ENCODE measurements around the gene CAMK2N2. TPM values are rescaled to one million over a fixed set of nuclear protein-coding genes. Genes with fewer than 3 reads are reported as not detected.

CAMK2N2 gene
- 1.3 and 1.4 TPM in 2 replicates for total RNA-seq
- long read RNA-seq: 0 reads

GRCh38 chr3:184261270-184261853, at the start of gene CAMK2N2:
Gene CAMK2N2, minus strand, starts transcription at chr3:184261553. Its CDS starts 268 bp downstream, at chr3:184261285.
- DNase-seq (ENCODE audit: low spot score, unreplicated experiment): peak; percentile 56
- peak within 1 kb of the TSS; percentile 87 for H3K27ac Mint-ChIP-seq
- peaks cover 13% of the 10 kb centered on the region for H3K4me1 Mint-ChIP-seq (ENCODE audit: low read depth)
- H3K4me3 Mint-ChIP-seq (ENCODE audit: low read depth): peak within 1 kb of the TSS; percentile 74
- peaks cover 8% of the 10 kb centered on the region for H3K36me3 Mint-ChIP-seq (ENCODE audit: insufficient read depth)
- no peaks in the 10 kb centered on the region for H3K9me3 Mint-ChIP-seq (ENCODE audit: low read depth)
- peaks cover 65% of the 10 kb centered on the region for H3K27me3 Mint-ChIP-seq
- no peak for TF ChIP-seq CTCF (IDR thresholded peaks at IDR 0.05; ENCODE audit: unreplicated experiment)

DNA sequence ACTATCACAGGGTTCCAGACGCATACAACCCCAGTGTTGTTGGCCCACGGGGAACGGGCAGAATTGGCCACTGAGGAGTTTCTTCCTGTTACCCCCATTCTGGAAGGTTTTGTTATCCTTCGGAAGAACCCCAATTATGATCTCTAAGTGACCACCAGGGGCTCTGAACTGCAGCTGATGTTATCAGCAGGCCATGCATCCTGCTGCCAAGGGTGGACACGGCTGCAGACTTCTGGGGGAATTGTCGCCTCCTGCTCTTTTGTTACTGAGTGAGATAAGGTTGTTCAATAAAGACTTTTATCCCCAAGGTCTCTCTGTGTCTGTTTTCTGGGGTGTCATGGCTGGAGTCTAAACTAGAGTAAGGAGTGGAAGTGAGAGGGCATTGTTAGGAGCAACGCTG, 47.4 kb upstream of the CAMK2N2 start:
- Mint-ChIP-seq H3K4me1 (ENCODE audit: low read depth) (no peaks in the 10 kb centered on the region), H3K4me3 (ENCODE audit: low read depth) (no peak overlapping the region), H3K9me3 (ENCODE audit: low read depth) (no peaks in the 10 kb centered on the region), H3K36me3 (ENCODE audit: insufficient read depth) (peaks cover 36% of the 10 kb centered on the region), H3K27me3 (no peaks in the 10 kb centered on the region), H3K27ac (no peak overlapping the region)
- DNase-seq (ENCODE audit: low spot score, unreplicated experiment): no peak
- no peak for TF ChIP-seq CTCF (IDR thresholded peaks at IDR 0.05; ENCODE audit: unreplicated experiment)

GRCh38 chr3:184307915-184308314, 46.6 kb upstream of the CAMK2N2 start:
- Mint-ChIP-seq H3K4me1 (ENCODE audit: low read depth) (no peaks in the 10 kb centered on the region), H3K27me3 (no peaks in the 10 kb centered on the region), H3K4me3 (ENCODE audit: low read depth) (no peak overlapping the region), H3K27ac (no peak overlapping the region), H3K9me3 (ENCODE audit: low read depth) (no peaks in the 10 kb centered on the region), H3K36me3 (ENCODE audit: insufficient read depth) (peaks cover 41% of the 10 kb centered on the region)
- TF ChIP-seq CTCF (IDR thresholded peaks at IDR 0.05; ENCODE audit: unreplicated experiment): no peak
- no peak for DNase-seq (ENCODE audit: low spot score, unreplicated experiment)

DNA sequence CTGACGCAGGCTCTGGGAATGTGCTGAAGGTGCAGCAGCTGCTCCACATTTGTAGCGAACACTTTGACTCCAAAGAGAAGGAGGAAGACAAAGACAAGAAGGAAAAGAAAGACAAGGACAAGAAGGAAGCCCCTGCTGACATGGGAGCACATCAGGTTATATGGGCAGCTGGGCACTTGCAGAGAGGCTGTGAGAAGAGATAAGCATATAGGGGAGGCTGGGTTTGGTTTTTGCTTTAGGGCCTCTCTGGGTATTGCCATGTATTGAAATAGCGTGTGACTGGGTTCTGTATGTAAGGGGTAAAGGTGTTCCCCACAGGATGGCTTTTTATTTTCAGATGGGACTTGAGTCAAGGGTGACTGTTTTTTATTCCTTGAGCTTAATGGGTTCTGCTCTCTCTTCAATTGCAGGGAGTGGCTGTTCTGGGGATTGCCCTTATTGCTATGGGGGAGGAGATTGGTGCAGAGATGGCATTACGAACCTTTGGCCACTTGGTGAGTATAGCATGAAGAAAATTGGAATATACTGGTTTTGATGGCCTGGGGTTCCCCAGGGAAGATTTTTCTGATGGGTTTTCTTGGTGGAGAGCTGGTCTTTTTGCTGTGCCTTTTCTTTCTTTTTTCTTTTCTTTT, 45.1 kb upstream of the CAMK2N2 start:
- H3K27me3 Mint-ChIP-seq: no peaks in the 10 kb centered on the region
- no peak overlapping the region for H3K27ac Mint-ChIP-seq
- TF ChIP-seq CTCF (IDR thresholded peaks at IDR 0.05; ENCODE audit: unreplicated experiment): no peak
- no peak for DNase-seq (ENCODE audit: low spot score, unreplicated experiment)
- no peaks in the 10 kb centered on the region for H3K9me3 Mint-ChIP-seq (ENCODE audit: low read depth)
- peaks cover 44% of the 10 kb centered on the region for H3K36me3 Mint-ChIP-seq (ENCODE audit: insufficient read depth)
- H3K4me1 Mint-ChIP-seq (ENCODE audit: low read depth): no peaks in the 10 kb centered on the region
- H3K4me3 Mint-ChIP-seq (ENCODE audit: low read depth): no peak overlapping the region

DNA sequence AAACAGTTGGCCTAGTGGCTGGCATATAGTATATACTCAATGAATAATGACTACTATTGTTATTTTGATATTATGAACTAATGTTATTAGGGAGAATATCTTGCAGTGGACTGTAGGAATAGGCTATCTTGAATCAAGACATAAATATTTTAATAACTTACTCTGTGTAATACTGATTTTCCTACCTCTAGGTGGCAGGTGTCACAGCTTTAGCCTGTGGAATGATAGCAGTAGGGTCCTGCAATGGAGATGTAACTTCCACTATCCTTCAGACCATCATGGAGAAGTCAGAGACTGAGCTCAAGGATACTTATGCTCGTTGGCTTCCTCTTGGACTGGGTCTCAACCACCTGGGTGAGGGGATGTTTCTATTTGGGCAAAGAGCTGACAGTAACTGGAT, 44.2 kb upstream of the CAMK2N2 start:
- Mint-ChIP-seq H3K27me3 (no peaks in the 10 kb centered on the region), H3K9me3 (ENCODE audit: low read depth) (no peaks in the 10 kb centered on the region), H3K36me3 (ENCODE audit: insufficient read depth) (peaks cover 46% of the 10 kb centered on the region), H3K4me3 (ENCODE audit: low read depth) (no peak overlapping the region), H3K4me1 (ENCODE audit: low read depth) (peaks cover under 1% of the 10 kb centered on the region), H3K27ac (no peak overlapping the region)
- peak; percentile 50 for TF ChIP-seq CTCF (IDR thresholded peaks at IDR 0.05; ENCODE audit: unreplicated experiment)
- no peak for DNase-seq (ENCODE audit: low spot score, unreplicated experiment)

Measured in progenitor cell of endocrine pancreas (in vitro differentiated cells).